ENCODE measurements around the gene IGF2R.

DNA sequence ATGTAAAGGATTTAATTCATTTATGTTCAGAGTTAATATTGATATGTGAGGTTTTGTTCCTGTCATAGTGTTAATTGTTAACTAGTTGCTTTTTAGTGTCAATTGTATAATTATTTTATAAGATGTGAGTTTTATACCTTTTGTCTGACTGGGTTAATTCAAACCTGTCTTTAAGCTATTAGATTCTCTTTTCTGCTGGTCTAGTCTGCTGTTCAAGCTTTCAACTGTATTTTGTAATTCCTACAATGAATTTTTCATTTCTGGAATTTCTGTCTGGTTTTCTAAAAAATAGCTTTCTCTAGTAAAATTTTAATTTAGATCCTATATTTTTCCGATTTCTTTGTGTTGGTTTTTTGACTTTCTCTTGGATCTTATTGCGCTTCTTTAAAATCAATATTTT is 26.5 kb downstream of the IGF2R start:
- TF ChIP-seq, protein P1, sequence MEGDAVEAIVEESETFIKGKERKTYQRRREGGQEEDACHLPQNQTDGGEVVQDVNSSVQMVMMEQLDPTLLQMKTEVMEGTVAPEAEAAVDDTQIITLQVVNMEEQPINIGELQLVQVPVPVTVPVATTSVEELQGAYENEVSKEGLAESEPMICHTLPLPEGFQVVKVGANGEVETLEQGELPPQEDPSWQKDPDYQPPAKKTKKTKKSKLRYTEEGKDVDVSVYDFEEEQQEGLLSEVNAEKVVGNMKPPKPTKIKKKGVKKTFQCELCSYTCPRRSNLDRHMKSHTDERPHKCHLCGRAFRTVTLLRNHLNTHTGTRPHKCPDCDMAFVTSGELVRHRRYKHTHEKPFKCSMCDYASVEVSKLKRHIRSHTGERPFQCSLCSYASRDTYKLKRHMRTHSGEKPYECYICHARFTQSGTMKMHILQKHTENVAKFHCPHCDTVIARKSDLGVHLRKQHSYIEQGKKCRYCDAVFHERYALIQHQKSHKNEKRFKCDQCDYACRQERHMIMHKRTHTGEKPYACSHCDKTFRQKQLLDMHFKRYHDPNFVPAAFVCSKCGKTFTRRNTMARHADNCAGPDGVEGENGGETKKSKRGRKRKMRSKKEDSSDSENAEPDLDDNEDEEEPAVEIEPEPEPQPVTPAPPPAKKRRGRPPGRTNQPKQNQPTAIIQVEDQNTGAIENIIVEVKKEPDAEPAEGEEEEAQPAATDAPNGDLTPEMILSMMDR (optimal IDR thresholded peaks at IDR 0.05 in 1 of 3, IDR thresholded peaks at IDR 0.05 in 1 of 3, conservative IDR thresholded peaks at IDR 0.05 in 1 of 3; ENCODE audit: extremely low read depth in 1 of 3, insufficient read depth in 2 of 3, low read length in 3 of 3), result no peak
- no peak for TF ChIP-seq EZH2 (IDR thresholded peaks at IDR 0.05; ENCODE audit: low read length)

Data from keratinocyte (primary cell).